Measurements from ENCODE around the gene MRPS12. TPM values are rescaled to one million over a fixed set of nuclear protein-coding genes. Genes with fewer than 3 reads are reported as not detected.
A peak's percentile ranks its signal among the peaks of the same experiment; 100 is the strongest.

MRPS12 gene
- total RNA-seq, 2 donors from 2014 or later = 82.5 to 117 TPM

- Mint-ChIP-seq H3K9me3 (no peaks in the 10 kb centered on the region), H3K36me3 (no peaks in the 10 kb centered on the region), H3K4me1 (ENCODE audit: low read depth in 2 of 2) (peaks cover 10% of the 10 kb centered on the region in 2 donors), H3K27ac (no peak overlapping the region), H3K27me3 (peaks cover 10 to 17% of the 10 kb centered on the region in 2 donors), H3K4me3 (no peak overlapping the region)
- DNase-seq (ENCODE audit: low spot score) (no peak), ATAC-seq (peak in 1 of 2 donors; percentile 11)
Measured at GRCh38 chr19:38980583-38981374, 50.0 kb downstream of the MRPS12 start.

Other genes starting within 250 kb of the MRPS12 start
- gene CAPN12, start 186.5 kb upstream of the MRPS12 start, total RNA-seq = 10 to 100 TPM in 1 of 2 donors, 1 to 10 TPM in 1; 3.6 to 10.4 TPM
- not detected for gene LGALS7, start 157.4 kb upstream of the MRPS12 start, total RNA-seq
- not detected for gene LGALS7B, start 141.7 kb upstream of the MRPS12 start, total RNA-seq
- 1 to 10 TPM; 1.6 to 1.7 TPM for gene LGALS4, start 118.0 kb upstream of the MRPS12 start, total RNA-seq
- 100 to 1,000 TPM; 104 to 163 TPM for gene ECH1, start 99.2 kb upstream of the MRPS12 start, total RNA-seq
- gene HNRNPL, start 81.0 kb upstream of the MRPS12 start, total RNA-seq = 100 to 1,000 TPM; 559 to 561 TPM
- gene RINL, start 52.7 kb upstream of the MRPS12 start, total RNA-seq = 10 to 100 TPM; 58.1 to 63.8 TPM
- 10 to 100 TPM; 60.9 to 87.3 TPM for gene SIRT2, start 31.3 kb upstream of the MRPS12 start, total RNA-seq
- gene NFKBIB, start 31.0 kb upstream of the MRPS12 start, total RNA-seq = 100 to 1,000 TPM; 106 to 108 TPM
- gene CCER2, start 18.8 kb upstream of the MRPS12 start, total RNA-seq = 1 to 10 TPM in 1 of 2 donors, under 1 TPM in 1; 0.74 to 1.2 TPM
- gene SARS2, start 181 bp upstream of the MRPS12 start, total RNA-seq = 10 to 100 TPM; 32.4 to 70.3 TPM
- not detected for gene FBXO17, start 44.8 kb downstream of the MRPS12 start, total RNA-seq
- gene FBXO27, start 101.6 kb downstream of the MRPS12 start, total RNA-seq = under 1 TPM; 0.31 to 0.88 TPM
- gene ACP7, start 153.4 kb downstream of the MRPS12 start, total RNA-seq = under 1 TPM in 1 of 2 donors, not detected in 1; 0.36 TPM
- 10 to 100 TPM; 18.3 to 22.9 TPM for gene PAK4, start 194.8 kb downstream of the MRPS12 start, total RNA-seq

Measured in natural killer cell treated with Interleukin-12 subunit alpha and Interleukin-12 subunit beta and Interleukin-15 and Interleukin-18, amount 100 ng/mL, for 72 hours (primary cell).